HL-60 (cell line): ENCODE results near the gene SRSF9.

Experiments
- CTCF ChIP-seq: IDR thresholded peaks from one replicate; pipeline ENCODE4 v1.5.1; 2011; ENCODE audit warnings: low read length, control low read depth, inconsistent platforms; ENCODE audit not compliant: insufficient read depth
- POLR2AphosphoS5 ChIP-seq: IDR thresholded peaks from 2 replicates; pipeline ENCODE4 v1.6.1; 2012; ENCODE audit warnings: low read depth
- TF ChIP-seq, protein P1 (sequence below): IDR thresholded peaks from 2 replicates; pipeline ENCODE4 v1.6.1; 2012; ENCODE audit warnings: low read depth; ENCODE audit not compliant: insufficient replicate concordance

- TF ChIP-seq CTCF (no peak), POLR2AphosphoS5 (no peak)
- TF ChIP-seq, protein P1, sequence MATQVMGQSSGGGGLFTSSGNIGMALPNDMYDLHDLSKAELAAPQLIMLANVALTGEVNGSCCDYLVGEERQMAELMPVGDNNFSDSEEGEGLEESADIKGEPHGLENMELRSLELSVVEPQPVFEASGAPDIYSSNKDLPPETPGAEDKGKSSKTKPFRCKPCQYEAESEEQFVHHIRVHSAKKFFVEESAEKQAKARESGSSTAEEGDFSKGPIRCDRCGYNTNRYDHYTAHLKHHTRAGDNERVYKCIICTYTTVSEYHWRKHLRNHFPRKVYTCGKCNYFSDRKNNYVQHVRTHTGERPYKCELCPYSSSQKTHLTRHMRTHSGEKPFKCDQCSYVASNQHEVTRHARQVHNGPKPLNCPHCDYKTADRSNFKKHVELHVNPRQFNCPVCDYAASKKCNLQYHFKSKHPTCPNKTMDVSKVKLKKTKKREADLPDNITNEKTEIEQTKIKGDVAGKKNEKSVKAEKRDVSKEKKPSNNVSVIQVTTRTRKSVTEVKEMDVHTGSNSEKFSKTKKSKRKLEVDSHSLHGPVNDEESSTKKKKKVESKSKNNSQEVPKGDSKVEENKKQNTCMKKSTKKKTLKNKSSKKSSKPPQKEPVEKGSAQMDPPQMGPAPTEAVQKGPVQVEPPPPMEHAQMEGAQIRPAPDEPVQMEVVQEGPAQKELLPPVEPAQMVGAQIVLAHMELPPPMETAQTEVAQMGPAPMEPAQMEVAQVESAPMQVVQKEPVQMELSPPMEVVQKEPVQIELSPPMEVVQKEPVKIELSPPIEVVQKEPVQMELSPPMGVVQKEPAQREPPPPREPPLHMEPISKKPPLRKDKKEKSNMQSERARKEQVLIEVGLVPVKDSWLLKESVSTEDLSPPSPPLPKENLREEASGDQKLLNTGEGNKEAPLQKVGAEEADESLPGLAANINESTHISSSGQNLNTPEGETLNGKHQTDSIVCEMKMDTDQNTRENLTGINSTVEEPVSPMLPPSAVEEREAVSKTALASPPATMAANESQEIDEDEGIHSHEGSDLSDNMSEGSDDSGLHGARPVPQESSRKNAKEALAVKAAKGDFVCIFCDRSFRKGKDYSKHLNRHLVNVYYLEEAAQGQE = no peak
These were observed 3.8 kb downstream of the SRSF9 start for GRCh38 chr12:120465756-120466155.
